Astrocyte (in vitro differentiated cells and primary cell): ENCODE results near the gene SNX13. TPM values are rescaled to one million over a fixed set of nuclear protein-coding genes. Genes with fewer than 3 reads are reported as not detected.

Experiments used
- DNase-seq: peaks from one replicate; pipeline ENCODE4 v3.0.0-alpha.2; 2010; ENCODE audit warnings: low read depth
- FAIRE-seq: peaks from 2 replicates; lab custom pipeline; 2011; peaks lifted over from hg19 to GRCh38; lab: Jason Lieb, UNC
- H2AFZ ChIP-seq: 2 replicates; pipeline ENCODE4 v1.6.0; 2012; ENCODE audit warnings: low read depth, low read length, inconsistent platforms
- H3K27ac ChIP-seq: 2 replicates; pipeline ENCODE4 v1.5.1; 2011; ENCODE audit warnings: low read depth, low read length, inconsistent platforms
- H3K27me3 ChIP-seq: 2 replicates; pipeline ENCODE4 v1.6.0; 2011; ENCODE audit warnings: low read length, inconsistent platforms; ENCODE audit not compliant: insufficient read depth
- H3K36me3 ChIP-seq: 2 replicates; pipeline ENCODE4 v1.5.1; 2011; ENCODE audit warnings: low read length, inconsistent platforms; ENCODE audit not compliant: insufficient read depth
- H3K4me1 ChIP-seq: 2 replicates; pipeline ENCODE4 v1.5.1; 2011; ENCODE audit warnings: low read length, inconsistent platforms; ENCODE audit not compliant: insufficient read depth
- H3K4me2 ChIP-seq: 2 replicates; pipeline ENCODE4 v1.6.0; 2012; ENCODE audit warnings: low read length, inconsistent platforms
- H3K4me3 ChIP-seq: 2 replicates; pipeline ENCODE4 v1.5.1; 2011; ENCODE audit warnings: low read depth, mild to moderate bottlenecking, low read length, inconsistent platforms; ENCODE audit not compliant: insufficient read depth
- H3K79me2 ChIP-seq: 2 replicates; pipeline ENCODE4 v1.6.0; 2012; ENCODE audit warnings: mild to moderate bottlenecking, low read length, inconsistent platforms; ENCODE audit not compliant: insufficient read depth
- H3K9ac ChIP-seq: 2 replicates; pipeline ENCODE4 v1.6.0; 2012; ENCODE audit warnings: mild to moderate bottlenecking, low read length, inconsistent platforms
- H3K9me3 ChIP-seq: 2 replicates; pipeline ENCODE4 v1.5.1; 2012; ENCODE audit warnings: low read depth, mild to moderate bottlenecking, low read length, inconsistent platforms; ENCODE audit not compliant: insufficient read depth
- H4K20me1 ChIP-seq: 2 replicates; pipeline ENCODE4 v1.6.0; 2012; ENCODE audit warnings: low read length, inconsistent platforms; ENCODE audit not compliant: insufficient read depth
- H3K27ac Mint-ChIP-seq: one replicate; pipeline ENCODE4 v1.8.0; 2021; ENCODE audit warnings: mild to moderate bottlenecking, mixed read lengths; ENCODE audit not compliant: unreplicated experiment
- H3K27me3 Mint-ChIP-seq: one replicate; pipeline ENCODE4 v1.8.0; 2021; ENCODE audit warnings: low read depth, mixed read lengths; ENCODE audit not compliant: unreplicated experiment
- H3K36me3 Mint-ChIP-seq: one replicate; pipeline ENCODE4 v1.8.0; 2021; ENCODE audit warnings: low read depth, mixed read lengths; ENCODE audit not compliant: unreplicated experiment
- H3K4me1 Mint-ChIP-seq: one replicate; pipeline ENCODE4 v1.8.0; 2021; ENCODE audit warnings: low read depth, mixed read lengths; ENCODE audit not compliant: unreplicated experiment
- H3K4me3 Mint-ChIP-seq: one replicate; pipeline ENCODE4 v1.8.0; 2021; ENCODE audit warnings: mild to moderate bottlenecking, moderate library complexity, mixed read lengths; ENCODE audit not compliant: unreplicated experiment
- H3K9me3 Mint-ChIP-seq: one replicate; pipeline ENCODE4 v1.8.0; 2021; ENCODE audit warnings: mild to moderate bottlenecking, mixed read lengths; ENCODE audit not compliant: unreplicated experiment
- EZH2 ChIP-seq: IDR thresholded peaks from 2 replicates; pipeline ENCODE4 v1.6.1; 2012; ENCODE audit warnings: mild to moderate bottlenecking, low read length, inconsistent platforms; ENCODE audit not compliant: insufficient read depth
- total RNA-seq: library from RNA; stranded (reverse); gene quantifications from 2 replicates; pipeline ENCODE4 v1.2.1, GENCODE V29; 2021
- TF ChIP-seq, protein P1 (sequence below): IDR thresholded peaks from 2 replicates; pipeline ENCODE4 v1.5.1; 2011; ENCODE audit warnings: low read depth, mild to moderate bottlenecking, inconsistent platforms, low read length, moderate library complexity; ENCODE audit not compliant: insufficient read depth

SNX13 gene
- total RNA-seq, 1 donor from 2014 or later = 32.9 TPM

GRCh38 chr7:17931069-17931468, 9.2 kb downstream of the SNX13 start:
- DNase-seq = no peak
- Histone ChIP-seq H3K4me2 (no peak overlapping the region), H3K9me3 (no peaks in the 10 kb centered on the region), H3K36me3 (no peaks in the 10 kb centered on the region), H3K4me1 (no peaks in the 10 kb centered on the region), H3K27ac (no peak overlapping the region), H3K9ac (no peak overlapping the region), H3K79me2 (peaks cover 97% of the 10 kb centered on the region), H4K20me1 (peaks cover 64% of the 10 kb centered on the region), H3K27me3 (no peaks in the 10 kb centered on the region), H3K4me3 (no peak overlapping the region), H2AFZ (no peak overlapping the region)
- no peaks in the 10 kb centered on the region for H3K36me3 Mint-ChIP-seq
- H3K4me1 Mint-ChIP-seq = peaks cover 20% of the 10 kb centered on the region
- FAIRE-seq = no peak
- H3K9me3 Mint-ChIP-seq = no peaks in the 10 kb centered on the region
- TF ChIP-seq, protein P1, sequence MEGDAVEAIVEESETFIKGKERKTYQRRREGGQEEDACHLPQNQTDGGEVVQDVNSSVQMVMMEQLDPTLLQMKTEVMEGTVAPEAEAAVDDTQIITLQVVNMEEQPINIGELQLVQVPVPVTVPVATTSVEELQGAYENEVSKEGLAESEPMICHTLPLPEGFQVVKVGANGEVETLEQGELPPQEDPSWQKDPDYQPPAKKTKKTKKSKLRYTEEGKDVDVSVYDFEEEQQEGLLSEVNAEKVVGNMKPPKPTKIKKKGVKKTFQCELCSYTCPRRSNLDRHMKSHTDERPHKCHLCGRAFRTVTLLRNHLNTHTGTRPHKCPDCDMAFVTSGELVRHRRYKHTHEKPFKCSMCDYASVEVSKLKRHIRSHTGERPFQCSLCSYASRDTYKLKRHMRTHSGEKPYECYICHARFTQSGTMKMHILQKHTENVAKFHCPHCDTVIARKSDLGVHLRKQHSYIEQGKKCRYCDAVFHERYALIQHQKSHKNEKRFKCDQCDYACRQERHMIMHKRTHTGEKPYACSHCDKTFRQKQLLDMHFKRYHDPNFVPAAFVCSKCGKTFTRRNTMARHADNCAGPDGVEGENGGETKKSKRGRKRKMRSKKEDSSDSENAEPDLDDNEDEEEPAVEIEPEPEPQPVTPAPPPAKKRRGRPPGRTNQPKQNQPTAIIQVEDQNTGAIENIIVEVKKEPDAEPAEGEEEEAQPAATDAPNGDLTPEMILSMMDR = no peak
- TF ChIP-seq EZH2 = no peak
- no peak overlapping the region for H3K4me3 Mint-ChIP-seq
- H3K27ac Mint-ChIP-seq = no peak overlapping the region
- no peaks in the 10 kb centered on the region for H3K27me3 Mint-ChIP-seq

GRCh38 chr7:17930546-17930945, 9.7 kb downstream of the SNX13 start:
- Histone ChIP-seq H3K27me3 (no peaks in the 10 kb centered on the region), H3K79me2 (peaks cover 97% of the 10 kb centered on the region), H3K9ac (no peak overlapping the region), H3K4me3 (no peak overlapping the region), H3K9me3 (no peaks in the 10 kb centered on the region), H4K20me1 (peaks cover 70% of the 10 kb centered on the region), H3K36me3 (no peaks in the 10 kb centered on the region), H3K4me1 (no peaks in the 10 kb centered on the region), H3K27ac (no peak overlapping the region), H2AFZ (no peak overlapping the region), H3K4me2 (no peak overlapping the region)
- Mint-ChIP-seq H3K36me3 (no peaks in the 10 kb centered on the region), H3K9me3 (no peaks in the 10 kb centered on the region), H3K4me1 (peaks cover 20% of the 10 kb centered on the region), H3K4me3 (no peak overlapping the region), H3K27ac (no peak overlapping the region), H3K27me3 (no peaks in the 10 kb centered on the region)
- no peak for FAIRE-seq
- no peak for DNase-seq
- TF ChIP-seq EZH2 = no peak
- TF ChIP-seq, protein P1 = no peak

DNA sequence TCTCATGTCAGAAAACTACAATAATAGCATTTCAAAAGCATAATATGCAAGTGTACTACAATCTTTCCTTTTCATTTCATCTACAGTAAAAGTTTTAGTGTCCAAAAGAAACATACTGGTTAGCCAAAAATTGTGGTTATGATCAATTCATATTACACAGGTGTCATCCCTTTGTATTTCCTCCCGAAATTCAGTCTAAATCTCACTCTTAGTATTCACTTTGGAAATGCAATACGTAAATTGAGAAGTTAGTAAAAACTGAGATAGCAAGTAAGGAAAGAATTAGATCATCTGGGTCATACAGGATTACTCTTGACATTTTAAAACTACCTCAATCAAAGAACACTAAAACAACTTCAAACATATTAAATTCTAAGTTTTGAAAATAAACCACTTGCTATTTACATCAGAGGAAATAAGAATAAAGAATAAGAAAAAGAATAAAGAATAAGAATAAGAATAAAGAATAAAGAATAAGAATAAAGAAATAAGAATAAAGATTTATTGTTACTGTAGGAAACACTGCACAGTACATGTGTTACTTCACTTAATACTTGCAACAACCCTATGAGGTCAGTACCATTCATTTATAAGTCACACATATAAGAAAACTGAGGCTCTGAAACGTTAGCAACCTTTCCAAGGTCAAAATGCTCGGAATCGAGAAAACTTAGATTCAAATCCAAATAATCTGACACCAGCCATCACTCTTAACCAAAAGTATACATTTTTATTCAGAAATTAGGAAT, 10.5 kb downstream of the SNX13 start:
- Mint-ChIP-seq H3K4me1 (peaks cover 20% of the 10 kb centered on the region), H3K27ac (no peak overlapping the region), H3K27me3 (no peaks in the 10 kb centered on the region), H3K4me3 (no peak overlapping the region), H3K36me3 (no peaks in the 10 kb centered on the region), H3K9me3 (no peaks in the 10 kb centered on the region)
- Histone ChIP-seq H3K36me3 (no peaks in the 10 kb centered on the region), H3K9me3 (no peaks in the 10 kb centered on the region), H3K79me2 (peaks cover 96% of the 10 kb centered on the region), H3K4me2 (no peak overlapping the region), H3K9ac (no peak overlapping the region), H4K20me1 (peaks cover 73% of the 10 kb centered on the region), H2AFZ (no peak overlapping the region), H3K4me1 (no peaks in the 10 kb centered on the region), H3K4me3 (no peak overlapping the region), H3K27ac (no peak overlapping the region), H3K27me3 (no peaks in the 10 kb centered on the region)
- no peak for DNase-seq
- no peak for TF ChIP-seq EZH2
- TF ChIP-seq, protein P1 = no peak
- FAIRE-seq = peak; percentile 39
